ENCODE results near the gene ALK. TPM values are rescaled to one million over a fixed set of nuclear protein-coding genes. Genes with fewer than 3 reads are reported as not detected.
A peak's percentile ranks its signal among the peaks of the same experiment; 100 is the strongest.

Gene ALK
- total and polyA plus RNA-seq, 10 of the 15 experiments (the other 5 are each of a cell fraction or from before 2014, with no cell fraction given), result 0.11 TPM; not detected in 9

DNA sequence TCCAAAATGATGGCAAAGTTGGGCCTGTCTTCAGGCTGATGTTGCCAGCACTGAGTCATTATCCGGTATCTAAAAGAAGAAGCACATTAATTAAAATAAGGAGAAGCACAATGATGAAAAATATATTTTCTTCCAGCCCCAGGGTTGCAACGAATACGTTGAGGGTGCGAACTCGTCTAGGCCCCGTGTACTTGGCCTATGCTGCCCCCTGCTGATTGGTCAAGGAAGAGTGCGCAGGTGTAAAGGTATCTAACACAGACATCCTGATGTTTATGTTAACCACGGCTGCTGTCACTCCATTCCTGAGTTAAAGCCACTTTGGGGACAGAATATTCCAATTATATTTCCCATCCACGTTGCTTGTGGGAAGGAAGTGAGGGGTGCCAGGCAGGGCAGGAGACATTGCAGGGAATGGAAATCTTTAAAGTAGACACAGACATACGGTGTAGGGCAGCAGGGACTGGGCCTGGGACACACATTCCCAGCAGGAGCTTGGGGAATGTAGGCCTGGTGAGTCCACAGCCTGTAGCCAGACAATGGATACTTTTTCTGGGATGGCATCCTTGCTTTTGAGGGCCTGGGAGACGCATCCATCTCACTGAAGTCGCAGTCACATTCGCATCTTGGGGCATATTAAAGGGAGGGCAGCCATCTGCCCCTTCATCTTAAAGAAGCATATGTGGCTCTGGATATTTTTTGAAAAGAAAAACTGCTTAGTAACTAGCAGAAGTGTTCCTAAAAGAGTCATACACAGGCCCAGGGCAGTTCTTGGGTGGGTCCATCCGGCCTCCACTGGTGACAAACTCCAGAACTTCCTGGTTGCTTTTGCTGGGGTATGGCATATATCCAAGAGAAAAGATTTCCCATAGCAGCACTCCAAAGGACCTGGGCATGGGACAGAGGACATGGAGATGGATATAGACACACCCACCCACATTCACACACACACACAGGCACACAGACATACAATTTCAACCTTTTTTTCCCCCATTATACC is 724.3 kb downstream of the ALK start (continued):
- TF ChIP-seq, protein P1, sequence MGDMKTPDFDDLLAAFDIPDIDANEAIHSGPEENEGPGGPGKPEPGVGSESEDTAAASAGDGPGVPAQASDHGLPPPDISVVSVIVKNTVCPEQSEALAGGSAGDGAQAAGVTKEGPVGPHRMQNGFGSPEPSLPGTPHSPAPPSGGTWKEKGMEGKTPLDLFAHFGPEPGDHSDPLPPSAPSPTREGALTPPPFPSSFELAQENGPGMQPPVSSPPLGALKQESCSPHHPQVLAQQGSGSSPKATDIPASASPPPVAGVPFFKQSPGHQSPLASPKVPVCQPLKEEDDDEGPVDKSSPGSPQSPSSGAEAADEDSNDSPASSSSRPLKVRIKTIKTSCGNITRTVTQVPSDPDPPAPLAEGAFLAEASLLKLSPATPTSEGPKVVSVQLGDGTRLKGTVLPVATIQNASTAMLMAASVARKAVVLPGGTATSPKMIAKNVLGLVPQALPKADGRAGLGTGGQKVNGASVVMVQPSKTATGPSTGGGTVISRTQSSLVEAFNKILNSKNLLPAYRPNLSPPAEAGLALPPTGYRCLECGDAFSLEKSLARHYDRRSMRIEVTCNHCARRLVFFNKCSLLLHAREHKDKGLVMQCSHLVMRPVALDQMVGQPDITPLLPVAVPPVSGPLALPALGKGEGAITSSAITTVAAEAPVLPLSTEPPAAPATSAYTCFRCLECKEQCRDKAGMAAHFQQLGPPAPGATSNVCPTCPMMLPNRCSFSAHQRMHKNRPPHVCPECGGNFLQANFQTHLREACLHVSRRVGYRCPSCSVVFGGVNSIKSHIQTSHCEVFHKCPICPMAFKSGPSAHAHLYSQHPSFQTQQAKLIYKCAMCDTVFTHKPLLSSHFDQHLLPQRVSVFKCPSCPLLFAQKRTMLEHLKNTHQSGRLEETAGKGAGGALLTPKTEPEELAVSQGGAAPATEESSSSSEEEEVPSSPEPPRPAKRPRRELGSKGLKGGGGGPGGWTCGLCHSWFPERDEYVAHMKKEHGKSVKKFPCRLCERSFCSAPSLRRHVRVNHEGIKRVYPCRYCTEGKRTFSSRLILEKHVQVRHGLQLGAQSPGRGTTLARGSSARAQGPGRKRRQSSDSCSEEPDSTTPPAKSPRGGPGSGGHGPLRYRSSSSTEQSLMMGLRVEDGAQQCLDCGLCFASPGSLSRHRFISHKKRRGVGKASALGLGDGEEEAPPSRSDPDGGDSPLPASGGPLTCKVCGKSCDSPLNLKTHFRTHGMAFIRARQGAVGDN (IDR thresholded peaks at IDR 0.05), result no peak
- TF ChIP-seq, protein P2, sequence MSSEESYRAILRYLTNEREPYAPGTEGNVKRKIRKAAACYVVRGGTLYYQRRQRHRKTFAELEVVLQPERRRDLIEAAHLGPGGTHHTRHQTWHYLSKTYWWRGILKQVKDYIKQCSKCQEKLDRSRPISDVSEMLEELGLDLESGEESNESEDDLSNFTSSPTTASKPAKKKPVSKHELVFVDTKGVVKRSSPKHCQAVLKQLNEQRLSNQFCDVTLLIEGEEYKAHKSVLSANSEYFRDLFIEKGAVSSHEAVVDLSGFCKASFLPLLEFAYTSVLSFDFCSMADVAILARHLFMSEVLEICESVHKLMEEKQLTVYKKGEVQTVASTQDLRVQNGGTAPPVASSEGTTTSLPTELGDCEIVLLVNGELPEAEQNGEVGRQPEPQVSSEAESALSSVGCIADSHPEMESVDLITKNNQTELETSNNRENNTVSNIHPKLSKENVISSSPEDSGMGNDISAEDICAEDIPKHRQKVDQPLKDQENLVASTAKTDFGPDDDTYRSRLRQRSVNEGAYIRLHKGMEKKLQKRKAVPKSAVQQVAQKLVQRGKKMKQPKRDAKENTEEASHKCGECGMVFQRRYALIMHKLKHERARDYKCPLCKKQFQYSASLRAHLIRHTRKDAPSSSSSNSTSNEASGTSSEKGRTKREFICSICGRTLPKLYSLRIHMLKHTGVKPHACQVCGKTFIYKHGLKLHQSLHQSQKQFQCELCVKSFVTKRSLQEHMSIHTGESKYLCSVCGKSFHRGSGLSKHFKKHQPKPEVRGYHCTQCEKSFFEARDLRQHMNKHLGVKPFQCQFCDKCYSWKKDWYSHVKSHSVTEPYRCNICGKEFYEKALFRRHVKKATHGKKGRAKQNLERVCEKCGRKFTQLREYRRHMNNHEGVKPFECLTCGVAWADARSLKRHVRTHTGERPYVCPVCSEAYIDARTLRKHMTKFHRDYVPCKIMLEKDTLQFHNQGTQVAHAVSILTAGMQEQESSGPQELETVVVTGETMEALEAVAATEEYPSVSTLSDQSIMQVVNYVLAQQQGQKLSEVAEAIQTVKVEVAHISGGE (CRISPR knock-in tag; IDR thresholded peaks at IDR 0.05), result no peak
- TF ChIP-seq FOXK2 (IDR thresholded peaks at IDR 0.05) (no peak), CHD4 (IDR thresholded peaks at IDR 0.05) (no peak), TARDBP (IDR thresholded peaks at IDR 0.05; ENCODE audit: borderline replicate concordance) (no peak), STAT3 (IDR thresholded peaks at IDR 0.05; ENCODE audit: low read depth, low read length) (no peak), RAD21 (IDR thresholded peaks at IDR 0.05; ENCODE audit: insufficient read depth, low read depth, low read length) (peak; percentile 99), SUZ12 (IDR thresholded peaks at IDR 0.05; ENCODE audit: unreplicated experiment) (no peak), ESRRA (IDR thresholded peaks at IDR 0.05; ENCODE audit: low read length) (no peak), NRF1 (conservative IDR thresholded peaks at IDR 0.05; ENCODE audit: low read depth, low read length) (no peak), TCF12 (IDR thresholded peaks at IDR 0.05; ENCODE audit: low read depth, low read length) (no peak)
- TF ChIP-seq, protein P3, sequence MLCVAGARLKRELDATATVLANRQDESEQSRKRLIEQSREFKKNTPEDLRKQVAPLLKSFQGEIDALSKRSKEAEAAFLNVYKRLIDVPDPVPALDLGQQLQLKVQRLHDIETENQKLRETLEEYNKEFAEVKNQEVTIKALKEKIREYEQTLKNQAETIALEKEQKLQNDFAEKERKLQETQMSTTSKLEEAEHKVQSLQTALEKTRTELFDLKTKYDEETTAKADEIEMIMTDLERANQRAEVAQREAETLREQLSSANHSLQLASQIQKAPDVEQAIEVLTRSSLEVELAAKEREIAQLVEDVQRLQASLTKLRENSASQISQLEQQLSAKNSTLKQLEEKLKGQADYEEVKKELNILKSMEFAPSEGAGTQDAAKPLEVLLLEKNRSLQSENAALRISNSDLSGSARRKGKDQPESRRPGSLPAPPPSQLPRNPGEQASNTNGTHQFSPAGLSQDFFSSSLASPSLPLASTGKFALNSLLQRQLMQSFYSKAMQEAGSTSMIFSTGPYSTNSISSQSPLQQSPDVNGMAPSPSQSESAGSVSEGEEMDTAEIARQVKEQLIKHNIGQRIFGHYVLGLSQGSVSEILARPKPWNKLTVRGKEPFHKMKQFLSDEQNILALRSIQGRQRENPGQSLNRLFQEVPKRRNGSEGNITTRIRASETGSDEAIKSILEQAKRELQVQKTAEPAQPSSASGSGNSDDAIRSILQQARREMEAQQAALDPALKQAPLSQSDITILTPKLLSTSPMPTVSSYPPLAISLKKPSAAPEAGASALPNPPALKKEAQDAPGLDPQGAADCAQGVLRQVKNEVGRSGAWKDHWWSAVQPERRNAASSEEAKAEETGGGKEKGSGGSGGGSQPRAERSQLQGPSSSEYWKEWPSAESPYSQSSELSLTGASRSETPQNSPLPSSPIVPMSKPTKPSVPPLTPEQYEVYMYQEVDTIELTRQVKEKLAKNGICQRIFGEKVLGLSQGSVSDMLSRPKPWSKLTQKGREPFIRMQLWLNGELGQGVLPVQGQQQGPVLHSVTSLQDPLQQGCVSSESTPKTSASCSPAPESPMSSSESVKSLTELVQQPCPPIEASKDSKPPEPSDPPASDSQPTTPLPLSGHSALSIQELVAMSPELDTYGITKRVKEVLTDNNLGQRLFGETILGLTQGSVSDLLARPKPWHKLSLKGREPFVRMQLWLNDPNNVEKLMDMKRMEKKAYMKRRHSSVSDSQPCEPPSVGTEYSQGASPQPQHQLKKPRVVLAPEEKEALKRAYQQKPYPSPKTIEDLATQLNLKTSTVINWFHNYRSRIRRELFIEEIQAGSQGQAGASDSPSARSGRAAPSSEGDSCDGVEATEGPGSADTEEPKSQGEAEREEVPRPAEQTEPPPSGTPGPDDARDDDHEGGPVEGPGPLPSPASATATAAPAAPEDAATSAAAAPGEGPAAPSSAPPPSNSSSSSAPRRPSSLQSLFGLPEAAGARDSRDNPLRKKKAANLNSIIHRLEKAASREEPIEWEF (IDR thresholded peaks at IDR 0.05; ENCODE audit: insufficient replicate concordance, low read depth, low read length), result no peak
- TF ChIP-seq, protein P4, sequence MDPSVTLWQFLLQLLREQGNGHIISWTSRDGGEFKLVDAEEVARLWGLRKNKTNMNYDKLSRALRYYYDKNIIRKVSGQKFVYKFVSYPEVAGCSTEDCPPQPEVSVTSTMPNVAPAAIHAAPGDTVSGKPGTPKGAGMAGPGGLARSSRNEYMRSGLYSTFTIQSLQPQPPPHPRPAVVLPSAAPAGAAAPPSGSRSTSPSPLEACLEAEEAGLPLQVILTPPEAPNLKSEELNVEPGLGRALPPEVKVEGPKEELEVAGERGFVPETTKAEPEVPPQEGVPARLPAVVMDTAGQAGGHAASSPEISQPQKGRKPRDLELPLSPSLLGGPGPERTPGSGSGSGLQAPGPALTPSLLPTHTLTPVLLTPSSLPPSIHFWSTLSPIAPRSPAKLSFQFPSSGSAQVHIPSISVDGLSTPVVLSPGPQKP (IDR thresholded peaks at IDR 0.05; ENCODE audit: low read depth, low read length), result no peak

All from GM12878 (cell line).